SK-N-SH (cell line): ENCODE measurements around the gene MAP6.

Source experiments
- EP300 ChIP-seq, 2 experiments: IDR thresholded peaks; 2 replicates each; pipeline versions ENCODE4 v1.4.0 to v1.6.1; 2012; ENCODE audit warnings: borderline replicate concordance in 1 of 2, low read depth in 1 of 2, low read length in 1 of 2
- POLR2AphosphoS5 ChIP-seq: IDR thresholded peaks from 2 replicates; pipeline ENCODE4 v1.6.1; 2012; ENCODE audit warnings: low read depth, low read length
- RFX5 ChIP-seq: IDR thresholded peaks from 2 replicates; pipeline ENCODE4 v1.6.1; 2012; ENCODE audit warnings: mild to moderate bottlenecking, improper control_type of control experiment, low read length
- TCF12 ChIP-seq: IDR thresholded peaks from 2 replicates; pipeline ENCODE4 v1.4.0; 2012
- TF ChIP-seq, protein P1 (sequence below): IDR thresholded peaks from 2 replicates; pipeline ENCODE4 v1.4.0; 2012; ENCODE audit warnings: low read depth, borderline replicate concordance
- TF ChIP-seq, protein P2 (sequence below): IDR thresholded peaks from 2 replicates; pipeline ENCODE4; 2012
- TF ChIP-seq, protein P3 (sequence below): fragments of 200-600 bp; sonication (generic); IDR thresholded peaks from 2 replicates; pipeline ENCODE4 v1.6.1; 2017; ENCODE audit warnings: antibody characterized with exemption, mild to moderate bottlenecking, moderate library complexity

DNA sequence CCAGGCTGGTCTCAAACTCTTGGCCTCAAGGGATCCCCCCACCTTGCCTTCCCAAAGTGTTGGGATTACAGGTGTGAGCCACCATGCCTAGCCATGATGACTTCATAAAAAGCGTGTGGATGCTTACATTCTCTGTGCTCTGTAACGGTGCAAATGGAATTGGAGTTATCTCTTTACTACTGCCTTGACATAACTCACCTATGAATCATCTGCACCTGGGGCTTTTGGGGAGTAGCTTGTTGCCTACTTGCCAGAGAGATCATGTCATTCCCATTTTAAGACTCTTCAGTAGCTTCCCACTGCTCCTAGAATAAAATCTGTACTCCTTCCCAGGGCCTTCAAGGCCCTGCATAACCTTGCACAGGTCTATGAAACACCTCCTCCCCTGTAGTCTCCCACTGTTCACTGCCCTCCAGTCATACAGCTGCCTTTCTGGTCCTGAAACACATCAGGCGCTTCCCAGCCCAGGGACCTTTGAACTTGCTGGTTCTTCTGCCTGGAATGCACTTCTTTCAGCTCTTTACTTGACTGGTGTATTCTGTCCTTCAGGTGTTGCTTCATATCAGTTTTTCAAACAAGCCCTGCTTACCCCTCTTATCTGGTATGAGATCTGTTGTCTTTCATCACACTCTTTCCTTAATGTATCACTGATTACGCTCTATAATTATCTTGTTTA is 29.2 kb upstream of the MAP6 start:
- TF ChIP-seq TCF12 = no peak
- TF ChIP-seq, protein P1, sequence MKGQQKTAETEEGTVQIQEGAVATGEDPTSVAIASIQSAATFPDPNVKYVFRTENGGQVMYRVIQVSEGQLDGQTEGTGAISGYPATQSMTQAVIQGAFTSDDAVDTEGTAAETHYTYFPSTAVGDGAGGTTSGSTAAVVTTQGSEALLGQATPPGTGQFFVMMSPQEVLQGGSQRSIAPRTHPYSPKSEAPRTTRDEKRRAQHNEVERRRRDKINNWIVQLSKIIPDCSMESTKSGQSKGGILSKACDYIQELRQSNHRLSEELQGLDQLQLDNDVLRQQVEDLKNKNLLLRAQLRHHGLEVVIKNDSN = no peak
- TF ChIP-seq RFX5 = no peak
- TF ChIP-seq, protein P2, sequence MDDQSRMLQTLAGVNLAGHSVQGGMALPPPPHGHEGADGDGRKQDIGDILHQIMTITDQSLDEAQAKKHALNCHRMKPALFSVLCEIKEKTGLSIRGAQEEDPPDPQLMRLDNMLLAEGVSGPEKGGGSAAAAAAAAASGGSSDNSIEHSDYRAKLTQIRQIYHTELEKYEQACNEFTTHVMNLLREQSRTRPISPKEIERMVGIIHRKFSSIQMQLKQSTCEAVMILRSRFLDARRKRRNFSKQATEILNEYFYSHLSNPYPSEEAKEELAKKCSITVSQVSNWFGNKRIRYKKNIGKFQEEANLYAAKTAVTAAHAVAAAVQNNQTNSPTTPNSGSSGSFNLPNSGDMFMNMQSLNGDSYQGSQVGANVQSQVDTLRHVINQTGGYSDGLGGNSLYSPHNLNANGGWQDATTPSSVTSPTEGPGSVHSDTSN = no peak
- no peak for TF ChIP-seq EP300 (IDR thresholded peaks at IDR 0.05; ENCODE audit: borderline replicate concordance in 1 of 2, low read depth in 1 of 2, low read length in 1 of 2)
- TF ChIP-seq, protein P3, sequence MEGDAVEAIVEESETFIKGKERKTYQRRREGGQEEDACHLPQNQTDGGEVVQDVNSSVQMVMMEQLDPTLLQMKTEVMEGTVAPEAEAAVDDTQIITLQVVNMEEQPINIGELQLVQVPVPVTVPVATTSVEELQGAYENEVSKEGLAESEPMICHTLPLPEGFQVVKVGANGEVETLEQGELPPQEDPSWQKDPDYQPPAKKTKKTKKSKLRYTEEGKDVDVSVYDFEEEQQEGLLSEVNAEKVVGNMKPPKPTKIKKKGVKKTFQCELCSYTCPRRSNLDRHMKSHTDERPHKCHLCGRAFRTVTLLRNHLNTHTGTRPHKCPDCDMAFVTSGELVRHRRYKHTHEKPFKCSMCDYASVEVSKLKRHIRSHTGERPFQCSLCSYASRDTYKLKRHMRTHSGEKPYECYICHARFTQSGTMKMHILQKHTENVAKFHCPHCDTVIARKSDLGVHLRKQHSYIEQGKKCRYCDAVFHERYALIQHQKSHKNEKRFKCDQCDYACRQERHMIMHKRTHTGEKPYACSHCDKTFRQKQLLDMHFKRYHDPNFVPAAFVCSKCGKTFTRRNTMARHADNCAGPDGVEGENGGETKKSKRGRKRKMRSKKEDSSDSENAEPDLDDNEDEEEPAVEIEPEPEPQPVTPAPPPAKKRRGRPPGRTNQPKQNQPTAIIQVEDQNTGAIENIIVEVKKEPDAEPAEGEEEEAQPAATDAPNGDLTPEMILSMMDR = no peak
- no peak for TF ChIP-seq POLR2AphosphoS5
